ENCODE measurements around the gene FCN1.

FCN1 gene

GRCh38 chr9:134913713-134914500 is 3.8 kb downstream of the FCN1 start:
- no peak for DNase-seq (ENCODE audit: low read depth)

- no peak for DNase-seq (ENCODE audit: low read depth)
Measured at GRCh38 chr9:134913041-134913712, 4.5 kb downstream of the FCN1 start.

GRCh38 chr9:134912126-134912840 is 5.4 kb downstream of the FCN1 start:
- DNase-seq (ENCODE audit: low read depth) = no peak

DNA sequence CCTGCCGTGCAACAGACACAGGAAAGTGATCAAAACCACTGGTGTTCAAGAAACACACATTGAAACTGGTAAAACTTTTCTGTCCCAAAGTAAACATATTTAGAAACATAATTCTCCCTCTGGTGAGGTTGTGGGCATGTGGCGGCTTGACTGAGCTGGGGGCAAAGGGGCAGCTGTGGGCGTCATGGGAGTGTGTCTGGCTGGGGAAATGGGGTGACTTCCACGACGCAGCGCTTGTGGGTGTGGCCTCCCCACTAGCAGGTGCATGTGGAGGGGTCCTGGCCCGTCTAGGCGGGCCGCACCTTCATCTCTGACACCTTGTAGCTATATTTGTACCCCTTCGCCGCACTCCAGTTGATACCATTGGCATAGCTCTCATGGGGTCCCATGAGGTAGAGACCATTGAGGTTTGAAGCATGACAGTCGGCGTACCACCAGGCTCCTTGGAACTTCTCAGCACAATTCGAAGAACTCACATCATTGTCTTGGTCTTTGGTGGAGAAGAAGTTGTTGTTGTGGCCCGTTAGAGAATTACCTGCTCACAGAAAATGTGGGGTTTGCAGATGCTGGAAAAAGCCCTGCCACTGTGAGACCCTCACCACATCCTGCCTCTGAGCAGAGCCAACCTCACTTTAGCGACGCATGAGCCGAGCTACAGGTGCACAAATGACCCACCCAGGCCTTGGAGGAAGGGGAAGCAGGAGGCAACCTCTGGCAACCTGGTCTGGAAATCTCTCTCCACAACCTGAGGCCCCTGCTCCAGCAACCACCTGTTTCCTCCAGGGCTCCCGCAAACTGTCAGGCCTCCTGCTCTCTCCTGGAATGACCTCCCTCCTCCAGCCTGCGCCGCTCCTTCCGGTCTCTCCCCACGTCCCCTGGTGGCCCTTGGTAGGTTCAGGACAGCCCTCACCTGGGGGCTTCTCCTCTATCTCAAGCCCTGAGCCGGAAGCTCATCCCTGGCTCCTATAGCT is 7.9 kb downstream of the FCN1 start:
- DNase-seq (ENCODE audit: low read depth) = no peak

DNA sequence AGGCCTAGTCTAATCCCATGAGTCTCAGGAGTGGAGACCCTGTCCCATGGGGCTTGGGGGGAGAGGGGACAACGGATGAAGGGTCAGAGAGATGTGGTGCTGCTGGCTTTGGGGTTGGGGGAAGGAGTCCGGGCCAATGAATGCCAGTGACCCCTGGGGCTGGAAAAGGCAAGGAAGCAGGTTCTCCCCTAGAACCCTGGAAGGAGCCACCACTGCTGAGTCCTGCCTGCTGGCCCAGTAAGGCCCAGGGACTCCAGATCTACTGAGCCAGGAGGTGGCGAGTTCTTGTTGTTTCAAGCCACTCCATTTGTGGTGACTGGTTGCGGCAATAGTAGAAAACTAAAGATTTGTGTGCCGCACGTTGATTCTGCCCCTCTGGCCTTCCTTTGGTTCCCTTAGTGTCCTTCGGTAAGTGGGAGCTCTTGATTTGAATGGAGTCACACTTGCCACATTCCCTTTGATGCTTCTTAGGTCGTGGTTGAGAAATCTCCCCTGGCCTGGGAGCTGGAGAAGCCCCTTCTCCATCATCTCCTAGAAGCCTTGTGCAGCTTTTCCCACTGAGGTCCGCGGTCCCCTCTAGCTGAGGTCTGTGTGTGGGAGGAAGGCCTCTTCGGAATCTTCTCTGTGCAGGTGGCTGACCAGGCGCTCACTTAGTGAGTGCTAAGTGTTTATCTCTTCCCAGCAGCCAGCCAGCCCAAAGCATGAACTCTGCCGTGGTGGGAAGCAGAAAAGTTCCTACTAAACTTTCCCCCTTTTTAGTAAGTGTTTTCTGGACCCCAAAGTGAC is 9.0 kb downstream of the FCN1 start:
- DNase-seq (ENCODE audit: low read depth) = no peak

DNA sequence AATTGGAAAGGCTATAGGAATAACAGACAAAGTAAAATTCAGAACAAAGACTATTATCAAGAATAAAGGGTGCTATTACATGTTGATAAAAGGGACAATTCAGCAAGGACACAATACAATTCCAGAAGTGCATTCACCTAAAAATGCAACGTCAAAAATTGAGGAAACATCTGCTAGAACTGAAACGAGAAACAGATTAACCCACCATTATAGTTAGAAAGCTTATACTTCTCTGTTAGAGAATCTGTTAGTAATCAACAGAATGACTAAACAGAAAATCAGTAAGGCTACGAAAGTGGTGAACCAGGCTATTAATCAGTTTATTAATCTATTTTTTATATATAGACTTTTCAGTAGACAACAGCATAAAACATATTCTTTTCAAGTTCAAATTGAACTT is 14.8 kb downstream of the FCN1 start:
- DNase-seq (ENCODE audit: low read depth) = no peak

GRCh38 chr9:134899818-134900217 is 17.9 kb downstream of the FCN1 start:
- no peak for DNase-seq (ENCODE audit: low read depth)

DNA sequence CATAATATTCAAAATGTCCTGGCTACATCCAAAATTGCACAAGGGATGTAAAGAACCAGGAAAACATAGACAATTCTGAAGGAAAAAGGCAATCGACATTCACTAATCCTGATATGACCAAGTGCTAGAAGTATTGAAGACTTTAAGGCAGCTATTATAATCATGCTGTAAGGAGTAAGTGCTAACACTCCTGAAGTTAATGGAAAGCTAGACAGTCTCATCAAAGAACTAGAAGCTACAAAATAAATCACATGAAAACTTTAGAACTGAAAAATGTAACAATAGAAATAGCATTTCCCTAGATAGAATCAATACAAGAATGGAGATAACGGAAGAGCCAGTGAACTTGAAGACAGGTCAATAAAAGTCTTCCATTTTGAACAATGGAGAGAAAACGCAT is 18.5 kb downstream of the FCN1 start:
- DNase-seq (ENCODE audit: low read depth) = no peak

DNA sequence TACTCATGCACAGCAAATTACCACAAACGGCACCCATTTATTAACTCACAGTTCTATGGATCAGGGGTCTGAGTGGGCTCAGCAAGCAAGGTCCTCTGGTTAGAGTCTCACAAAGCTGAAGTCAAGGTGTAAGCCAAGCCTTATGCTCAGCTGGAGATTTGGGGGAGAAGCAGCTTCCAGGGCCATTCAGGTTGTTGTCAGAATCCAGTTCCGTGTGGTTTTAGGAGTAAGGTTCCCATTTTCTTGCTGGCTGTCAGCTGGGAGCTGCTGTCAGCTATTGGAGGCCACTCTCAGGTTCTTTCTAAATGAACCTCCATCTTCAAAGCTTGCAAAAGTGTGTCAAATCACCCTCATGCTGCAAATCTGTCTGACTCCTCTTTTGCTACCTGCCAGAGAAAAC is 19.4 kb downstream of the FCN1 start:
- DNase-seq (ENCODE audit: low read depth) = no peak

GRCh38 chr9:134897584-134898170 is 20.0 kb downstream of the FCN1 start:
- no peak for DNase-seq (ENCODE audit: low read depth)

GRCh38 chr9:134896834-134897583 is 20.7 kb downstream of the FCN1 start:
- DNase-seq (ENCODE audit: low read depth) = no peak

- DNase-seq (ENCODE audit: low read depth) = peak; percentile 80
Measured at GRCh38 chr9:134895908-134896833, 21.5 kb downstream of the FCN1 start.

DNA sequence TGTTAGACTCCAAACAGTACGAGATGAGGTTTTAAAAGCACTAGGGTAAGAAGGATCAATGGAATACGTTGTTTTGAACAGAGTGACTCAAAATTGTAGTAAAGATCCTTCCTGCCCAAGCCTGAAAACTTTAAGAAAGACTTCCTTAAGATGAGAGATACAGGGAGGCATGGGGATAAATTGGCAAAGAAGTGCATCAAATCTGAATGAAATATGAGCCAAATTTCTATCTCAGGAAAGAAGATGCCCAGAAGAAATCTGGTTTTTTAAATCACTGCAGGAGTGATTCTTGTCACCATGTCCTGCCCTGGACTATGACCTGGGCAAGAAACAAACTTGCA is 22.2 kb downstream of the FCN1 start:
- DNase-seq (ENCODE audit: low read depth) = no peak

DNA sequence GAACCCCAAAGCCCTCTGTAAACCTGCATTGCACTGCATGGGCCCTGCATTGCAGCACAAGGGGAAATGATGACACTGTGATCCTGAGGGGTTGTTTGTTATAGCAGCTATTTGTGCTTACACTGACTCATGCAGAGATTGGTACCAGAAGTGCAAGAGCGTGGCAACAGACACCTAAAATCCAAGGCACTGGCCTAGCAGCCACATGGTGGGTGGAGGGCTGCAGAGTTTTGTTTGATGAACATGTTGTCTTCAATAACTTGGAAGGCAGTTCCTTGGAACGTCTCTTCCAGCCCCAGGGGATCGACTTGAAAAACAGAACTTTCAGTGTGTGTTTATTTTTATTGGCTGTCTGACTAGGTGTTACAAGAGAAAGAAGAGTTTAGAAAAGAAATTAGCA is 22.6 kb downstream of the FCN1 start:
- DNase-seq (ENCODE audit: low read depth) = peak; percentile 81

- no peak for DNase-seq (ENCODE audit: low read depth)
Measured at GRCh38 chr9:134894136-134894860, 23.4 kb downstream of the FCN1 start.

DNA sequence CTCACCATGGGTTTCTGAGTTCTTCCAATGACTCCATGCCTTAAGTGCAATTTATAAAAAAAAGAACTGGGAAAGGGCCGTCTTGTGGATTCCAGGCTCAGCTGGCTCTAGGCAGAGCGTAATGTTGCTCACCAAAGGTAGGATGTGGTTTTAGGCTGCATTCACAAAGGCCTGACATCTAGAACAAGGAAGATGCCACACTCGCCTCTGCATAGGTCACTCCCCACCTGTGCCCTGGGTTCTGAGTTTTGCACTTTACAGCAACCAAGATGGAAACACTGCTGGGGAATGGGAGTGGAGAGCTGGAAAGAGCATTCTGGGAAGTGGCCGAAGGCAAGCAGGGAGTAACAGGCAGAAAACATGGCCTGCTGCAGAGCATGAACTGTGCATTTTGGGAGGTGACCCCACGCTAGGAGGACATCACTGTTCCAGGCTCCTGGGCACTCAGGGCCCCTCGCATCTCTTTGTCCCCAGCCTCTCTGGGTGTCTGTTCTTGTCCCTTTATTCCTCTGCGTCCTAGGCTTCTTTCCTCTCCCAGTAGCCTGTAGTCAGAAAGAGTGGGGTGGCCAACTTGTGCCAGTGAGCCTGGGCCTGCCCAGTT is 24.8 kb downstream of the FCN1 start:
- DNase-seq (ENCODE audit: low read depth) = no peak

DNA sequence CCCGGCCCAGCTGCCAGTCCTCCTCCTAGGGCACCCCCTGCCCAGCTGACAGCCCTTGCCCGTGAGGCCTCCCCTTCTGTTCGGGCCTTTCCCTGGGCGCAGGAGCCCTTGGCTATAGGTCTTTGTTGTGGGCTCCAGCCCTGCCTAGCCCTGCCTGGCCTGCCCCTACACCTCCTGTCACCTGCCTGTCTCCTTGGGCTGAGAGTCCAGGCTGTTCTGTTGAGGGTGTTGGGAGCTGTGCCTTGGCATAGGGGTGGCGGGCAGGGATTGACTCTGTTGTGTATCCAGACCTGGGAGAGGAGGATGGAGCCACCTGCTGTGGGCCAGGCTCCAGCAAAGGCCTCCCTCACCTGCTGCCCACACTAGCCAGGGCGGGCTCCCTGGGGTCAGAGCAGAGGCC is 25.5 kb downstream of the FCN1 start:
- DNase-seq (ENCODE audit: low read depth) = no peak

- DNase-seq (ENCODE audit: low read depth) = no peak
Measured at GRCh38 chr9:134891713-134892112, 26.0 kb downstream of the FCN1 start.
